ENCODE measurements around the gene DCAF15. TPM values are rescaled to one million over a fixed set of nuclear protein-coding genes. Genes with fewer than 3 reads are reported as not detected.

Gene DCAF15
- total RNA-seq, 1 donor from 2014 or later: 85.6 TPM

GRCh38 chr19:13908674-13909073 is 43.6 kb upstream of the DCAF15 start:
- DNase-seq (ENCODE audit: low read depth, low spot score): no peak
- H3K27ac Mint-ChIP-seq (ENCODE audit: unreplicated experiment): no peak overlapping the region
- no peaks in the 10 kb centered on the region for H3K9me3 Mint-ChIP-seq
- TF ChIP-seq CTCF (conservative IDR thresholded peaks at IDR 0.05): no peak
- peaks cover 3% of the 10 kb centered on the region for H3K36me3 Mint-ChIP-seq (ENCODE audit: low read depth)
- peaks cover 11% of the 10 kb centered on the region for H3K4me1 Mint-ChIP-seq
- H3K27me3 Mint-ChIP-seq (ENCODE audit: low read depth): no peaks in the 10 kb centered on the region
- H3K4me3 Mint-ChIP-seq: no peak overlapping the region

- Mint-ChIP-seq H3K27ac (ENCODE audit: unreplicated experiment) (no peak overlapping the region), H3K27me3 (ENCODE audit: low read depth) (no peaks in the 10 kb centered on the region), H3K36me3 (ENCODE audit: low read depth) (peaks cover 3% of the 10 kb centered on the region), H3K4me3 (no peak overlapping the region), H3K9me3 (no peaks in the 10 kb centered on the region), H3K4me1 (peaks cover 11% of the 10 kb centered on the region)
- DNase-seq (ENCODE audit: low read depth, low spot score): no peak
- no peak for TF ChIP-seq CTCF (conservative IDR thresholded peaks at IDR 0.05)
Observed at GRCh38 chr19:13909430-13909829, 42.9 kb upstream of the DCAF15 start.

GRCh38 chr19:13913352-13913751 is 39.0 kb upstream of the DCAF15 start:
- TF ChIP-seq CTCF (conservative IDR thresholded peaks at IDR 0.05): no peak
- H3K9me3 Mint-ChIP-seq: no peaks in the 10 kb centered on the region
- H3K4me3 Mint-ChIP-seq: no peak overlapping the region
- peaks cover 5% of the 10 kb centered on the region for H3K36me3 Mint-ChIP-seq (ENCODE audit: low read depth)
- H3K27ac Mint-ChIP-seq (ENCODE audit: unreplicated experiment): no peak overlapping the region
- H3K27me3 Mint-ChIP-seq (ENCODE audit: low read depth): no peaks in the 10 kb centered on the region
- no peak for DNase-seq (ENCODE audit: low read depth, low spot score)
- no peaks in the 10 kb centered on the region for H3K4me1 Mint-ChIP-seq

GRCh38 chr19:13914777-13915176 is 37.5 kb upstream of the DCAF15 start:
- Mint-ChIP-seq H3K36me3 (ENCODE audit: low read depth) (peaks cover 5% of the 10 kb centered on the region), H3K4me1 (no peaks in the 10 kb centered on the region), H3K9me3 (no peaks in the 10 kb centered on the region), H3K27ac (ENCODE audit: unreplicated experiment) (no peak overlapping the region), H3K27me3 (ENCODE audit: low read depth) (no peaks in the 10 kb centered on the region), H3K4me3 (no peak overlapping the region)
- DNase-seq (ENCODE audit: low read depth, low spot score): no peak
- TF ChIP-seq CTCF (conservative IDR thresholded peaks at IDR 0.05): no peak

GRCh38 chr19:13917888-13918406 is 34.4 kb upstream of the DCAF15 start:
- Mint-ChIP-seq H3K4me3 (no peak overlapping the region), H3K27me3 (ENCODE audit: low read depth) (no peaks in the 10 kb centered on the region), H3K27ac (ENCODE audit: unreplicated experiment) (no peak overlapping the region), H3K9me3 (peaks cover 3% of the 10 kb centered on the region), H3K4me1 (peaks cover 4% of the 10 kb centered on the region), H3K36me3 (ENCODE audit: low read depth) (peaks cover 25% of the 10 kb centered on the region)
- TF ChIP-seq CTCF (conservative IDR thresholded peaks at IDR 0.05): no peak
- no peak for DNase-seq (ENCODE audit: low read depth, low spot score)
